Measurements from ENCODE around the gene GRAMD1B.

- TF ChIP-seq CTCF (conservative IDR thresholded peaks at IDR 0.05): no peak
- no peak for TF ChIP-seq EZH2 (IDR thresholded peaks at IDR 0.05; ENCODE audit: low read depth)
These were observed 75.7 kb downstream of the GRAMD1B start for GRCh38 chr11:123505546-123506299.
